Kidney glomerular epithelial cell (primary cell): ENCODE results near the gene ANKFY1.
A peak's percentile ranks its signal among the peaks of the same experiment; 100 is the strongest.
"Not testable (repeated sequence)": the region's sequence is repeated elsewhere in the genome, so short reads cannot be mapped to it uniquely, and the experiment has no call there.

ENCODE experiments used
- DNase-seq: peaks from one replicate; lab custom pipeline; 2025; lab: John Stamatoyannopoulos, UW

Gene ANKFY1

DNA sequence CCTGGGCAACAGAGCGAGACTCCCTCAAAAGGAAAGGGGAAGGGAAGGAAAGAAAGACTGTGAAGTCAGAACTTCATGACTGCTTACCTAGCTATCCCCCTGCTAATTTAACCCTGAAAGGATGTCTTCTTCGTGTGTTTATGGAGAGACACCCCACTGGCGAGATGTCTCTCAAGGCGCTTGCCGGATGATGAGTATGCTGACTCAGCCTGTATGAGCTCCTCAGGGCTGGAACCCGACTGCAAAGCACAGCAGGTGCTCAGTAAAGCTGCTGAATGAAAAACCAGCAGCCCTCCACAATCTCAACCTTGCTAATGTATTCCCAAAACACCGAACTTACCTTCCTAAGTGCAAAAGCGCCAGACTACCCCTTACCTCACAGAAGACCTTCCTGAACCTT lies 2.3 kb downstream of the ANKFY1 start:
- DNase-seq = no peak

DNA sequence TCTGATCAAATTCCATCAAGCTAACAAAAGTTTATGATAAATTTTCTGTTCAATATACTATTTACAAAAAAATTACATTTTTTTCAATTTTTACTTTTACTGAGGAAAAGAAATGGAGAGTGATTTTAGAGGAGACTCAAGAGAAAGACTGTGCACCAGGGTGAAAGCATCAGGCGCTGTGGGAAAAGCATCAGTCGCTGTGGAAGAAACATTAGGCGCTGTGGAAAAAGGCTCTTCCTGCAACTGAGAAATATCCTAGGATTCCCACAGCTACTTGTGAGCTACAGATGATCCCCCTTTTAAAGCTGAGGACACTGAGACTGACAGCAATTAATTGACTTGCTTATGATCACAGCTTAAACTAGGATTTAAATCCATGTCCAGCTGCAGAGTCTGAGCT lies 4.9 kb downstream of the ANKFY1 start:
- DNase-seq = no peak

DNA sequence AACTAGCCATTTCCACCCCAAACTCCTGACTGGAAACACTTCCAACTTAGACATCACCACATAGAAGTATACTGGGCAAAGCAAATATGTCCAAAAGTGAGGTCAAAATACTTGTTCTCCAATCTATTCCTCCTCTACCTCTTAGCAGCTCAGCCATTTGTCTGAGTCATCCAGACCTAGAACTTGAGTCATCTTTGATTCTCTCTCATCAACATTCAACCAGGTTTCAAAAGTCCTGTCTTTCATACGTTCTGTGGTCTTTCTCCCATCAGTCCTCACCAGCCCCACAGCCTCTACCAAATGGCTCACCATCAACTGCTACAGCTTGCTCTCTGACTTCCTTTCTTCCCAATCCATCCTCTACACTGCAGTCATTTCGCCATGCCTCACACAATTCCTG lies 6.8 kb downstream of the ANKFY1 start:
- no peak for DNase-seq

- not testable (repeated sequence) for DNase-seq
Observed at GRCh38 chr17:4255271-4255670, 8.5 kb downstream of the ANKFY1 start.

DNA sequence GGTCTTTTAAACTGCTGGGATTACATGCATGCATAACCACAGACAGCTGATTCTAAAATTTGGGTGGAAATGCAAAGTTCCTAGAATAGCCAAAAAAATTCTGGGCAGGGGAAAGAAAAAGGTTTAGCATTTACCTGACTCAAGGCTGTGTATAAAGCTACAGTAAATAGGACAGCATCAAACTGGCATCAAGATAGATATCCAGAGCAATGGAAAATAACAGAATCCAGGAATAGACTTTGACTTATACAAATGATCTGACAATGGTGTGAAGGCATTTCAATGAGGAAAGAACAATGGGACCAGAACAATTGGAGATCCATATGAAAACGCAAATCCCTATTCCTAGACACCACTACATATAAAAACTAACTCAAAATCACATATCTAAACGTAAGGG lies 12.9 kb downstream of the ANKFY1 start:
- DNase-seq = no peak

DNA sequence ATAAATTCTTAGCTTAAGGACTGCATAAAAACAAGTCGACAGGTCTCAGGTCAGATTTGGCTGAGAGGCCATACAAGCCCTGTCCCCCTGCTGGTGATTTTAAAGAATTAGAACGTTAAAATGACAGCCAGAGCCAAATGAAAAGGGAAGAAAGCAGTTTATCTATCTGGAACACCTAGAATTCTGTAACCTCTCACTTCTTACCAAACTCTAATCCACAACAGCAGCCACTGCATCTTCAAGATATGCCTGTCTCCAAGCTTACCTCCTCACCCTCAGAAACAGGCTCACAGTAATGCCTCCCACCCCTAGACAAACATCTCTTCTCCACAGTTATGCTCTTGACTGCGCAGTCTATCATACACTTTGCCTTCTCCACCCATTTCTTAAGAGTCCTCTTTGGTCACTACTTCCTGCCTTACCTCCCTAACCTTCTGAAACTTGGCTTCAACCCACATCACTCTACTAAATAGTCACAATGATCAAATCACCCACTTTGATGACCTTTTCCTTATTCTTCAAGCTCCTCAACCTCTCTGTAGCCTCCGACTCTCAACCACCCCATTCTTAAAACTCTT lies 14.2 kb downstream of the ANKFY1 start:
- no peak for DNase-seq

DNA sequence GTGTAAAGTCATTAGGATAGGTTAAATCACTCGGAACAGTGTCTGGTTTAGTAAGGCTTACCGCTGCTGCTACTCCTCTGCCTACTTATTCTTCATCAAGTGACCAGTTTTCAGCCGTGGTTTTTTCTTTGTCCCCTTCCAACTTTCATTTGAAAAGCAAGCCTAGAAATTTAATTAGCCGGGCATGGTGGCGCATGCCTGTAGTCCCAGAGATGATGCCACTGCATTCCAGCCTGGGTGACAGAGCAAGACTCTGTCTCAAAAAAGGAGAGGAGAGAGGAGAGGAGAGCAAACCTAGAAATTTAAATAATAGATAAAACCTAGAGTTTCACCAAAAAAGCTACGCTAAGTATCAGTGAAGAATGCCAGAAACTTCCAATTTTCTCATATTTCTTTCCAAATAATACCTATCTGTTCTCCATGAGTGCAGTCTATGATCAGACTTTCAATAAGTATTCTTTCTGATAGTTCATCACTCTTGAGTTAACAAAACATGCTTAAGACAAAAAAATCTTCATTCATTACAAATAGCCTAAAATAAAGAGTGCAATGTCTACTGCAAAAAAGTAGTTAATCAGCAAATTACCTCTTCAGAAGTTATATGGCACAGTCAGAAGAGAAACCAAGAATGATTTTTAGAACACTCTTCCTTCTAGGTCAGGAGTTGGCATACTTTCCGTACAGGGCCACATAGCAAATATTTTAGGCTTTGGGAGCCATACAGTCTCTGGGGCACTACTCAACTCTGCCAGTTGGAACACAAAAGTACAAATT lies 15.1 kb downstream of the ANKFY1 start:
- no peak for DNase-seq

- no peak for DNase-seq
Observed at GRCh38 chr17:4247971-4248388, 15.8 kb downstream of the ANKFY1 start.

- no peak for DNase-seq
Observed at GRCh38 chr17:4247361-4247970, 16.3 kb downstream of the ANKFY1 start.

DNA sequence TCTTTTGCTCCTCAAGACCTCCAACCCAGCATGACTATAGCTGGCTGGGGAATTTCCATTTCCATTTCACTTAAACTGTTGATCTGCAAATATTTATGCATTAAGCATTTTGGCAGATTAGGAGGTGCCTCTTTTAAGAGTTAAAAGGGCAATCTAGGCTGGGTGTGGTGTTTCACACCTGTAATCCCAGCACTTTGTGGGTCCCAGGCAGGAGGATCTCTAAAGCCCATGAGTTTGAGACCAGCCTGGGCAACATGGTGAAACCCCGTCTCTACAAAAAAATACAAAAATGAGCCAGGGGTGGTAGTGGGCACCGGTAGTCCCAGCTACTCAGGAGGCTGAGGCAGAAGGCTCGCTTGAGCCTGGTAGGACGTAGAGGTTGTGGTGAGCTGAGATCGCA lies 17.1 kb downstream of the ANKFY1 start:
- no peak for DNase-seq

GRCh38 chr17:4241535-4241934 lies 22.2 kb downstream of the ANKFY1 start:
- DNase-seq = no peak

- DNase-seq = no peak
Observed at GRCh38 chr17:4236456-4236855, 27.3 kb downstream of the ANKFY1 start.

GRCh38 chr17:4235372-4236279 lies 28.2 kb downstream of the ANKFY1 start:
- no peak for DNase-seq

- DNase-seq = no peak
Observed at GRCh38 chr17:4234401-4234800, 29.4 kb downstream of the ANKFY1 start.

- no peak for DNase-seq
Observed at GRCh38 chr17:4233668-4234258, 30.0 kb downstream of the ANKFY1 start.

DNA sequence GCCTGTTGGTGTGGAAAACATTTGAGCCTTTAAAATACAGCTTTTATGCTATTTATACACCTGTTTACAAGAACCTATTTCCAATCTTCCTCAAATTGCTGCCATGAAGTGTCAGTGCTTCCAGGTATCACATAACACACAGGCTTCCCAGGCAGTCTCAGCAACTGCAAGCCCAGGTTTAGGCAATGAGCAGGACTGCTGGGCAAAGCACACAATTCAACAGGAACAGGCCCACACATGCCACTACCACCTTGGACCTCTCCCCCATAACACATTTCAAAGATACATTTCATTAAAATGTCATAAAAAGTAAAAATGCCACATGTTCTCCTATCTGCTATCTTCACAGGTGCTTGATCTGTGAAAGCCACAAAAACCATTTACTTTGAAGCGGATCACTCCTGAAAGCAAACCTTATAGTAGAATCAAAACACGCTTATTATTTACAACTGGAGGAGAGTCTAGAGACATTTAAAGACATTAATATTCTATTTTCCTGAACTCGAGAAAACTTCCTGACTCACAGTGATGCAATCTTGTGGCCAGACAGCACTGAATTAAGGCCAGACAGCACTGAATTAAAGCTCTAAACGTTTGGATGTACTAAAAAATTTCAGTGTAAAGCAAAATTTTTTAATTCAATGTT lies 31.5 kb downstream of the ANKFY1 start:
- no peak for DNase-seq

- DNase-seq = peak; percentile 77
Observed at GRCh38 chr17:4229627-4230541, 33.9 kb downstream of the ANKFY1 start.

DNA sequence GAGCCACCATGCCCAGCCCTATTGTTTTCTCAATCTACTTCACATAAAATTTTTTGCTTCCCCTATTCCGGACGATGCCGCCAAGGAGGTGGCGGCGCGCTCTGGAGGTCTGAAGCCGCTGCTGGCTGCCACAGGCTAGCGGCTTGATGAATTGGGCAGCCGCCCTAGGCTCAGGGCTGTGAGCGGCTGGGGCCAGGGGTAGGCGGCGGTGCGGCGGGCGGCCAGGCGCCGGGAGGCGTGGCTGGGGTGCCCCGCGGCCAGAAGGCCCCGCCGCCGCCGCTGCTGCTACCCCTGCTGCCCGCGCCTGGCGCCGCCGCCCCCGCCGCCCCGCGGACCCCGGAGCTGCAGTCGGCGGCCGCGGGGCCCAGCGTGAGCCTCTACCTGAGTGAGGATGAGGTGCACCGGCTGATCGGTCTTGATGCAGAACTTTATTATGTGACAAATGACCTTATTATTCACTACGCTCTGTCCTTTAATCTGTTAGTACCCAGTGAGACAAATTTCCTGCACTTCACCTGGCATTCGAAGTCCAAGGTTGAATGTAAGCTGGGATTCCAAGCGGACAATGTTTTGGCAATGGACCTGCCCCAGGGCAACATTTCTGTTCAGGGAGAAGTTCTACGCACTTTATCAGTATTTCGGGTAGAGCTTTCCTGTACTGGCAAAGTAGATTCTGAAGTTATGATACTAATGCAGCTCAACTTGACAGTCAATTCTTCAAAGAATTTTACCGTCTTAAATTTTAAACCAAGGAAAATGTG lies 41.7 kb downstream of the ANKFY1 start:
- no peak for DNase-seq

GRCh38 chr17:4221163-4221562 lies 42.6 kb downstream of the ANKFY1 start:
- DNase-seq = no peak

DNA sequence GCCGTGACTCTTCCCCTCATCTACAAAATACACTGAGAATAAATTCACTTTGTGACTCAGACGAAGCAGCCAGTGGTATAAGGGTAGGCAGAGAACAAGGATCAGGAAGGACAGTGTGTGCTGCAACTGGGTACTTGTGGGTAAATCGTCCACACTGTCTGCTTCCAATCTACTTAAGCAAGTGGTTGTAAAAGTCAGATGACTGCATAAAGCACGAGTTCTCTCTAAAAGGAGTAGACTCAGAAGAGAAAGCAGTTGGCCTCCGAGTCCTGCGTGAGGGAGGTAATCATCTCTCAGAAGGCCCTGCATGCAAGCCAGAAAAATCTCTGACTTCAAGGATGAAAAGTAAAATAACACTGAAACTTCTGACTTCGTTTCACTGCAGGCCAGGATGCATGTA lies 43.1 kb downstream of the ANKFY1 start:
- DNase-seq = no peak
